Cardiac muscle cell (in vitro differentiated cells and primary cell): Measurements from ENCODE around the gene HLA-DMA. TPM values are rescaled to one million over a fixed set of nuclear protein-coding genes. Genes with fewer than 3 reads are reported as not detected.

ENCODE experiments used
- DNase-seq, 2 donors: peaks; one replicate each; pipeline versions ENCODE4 v3.0.0 to v3.0.0-alpha.2; 2010 to 2017; ENCODE audit warnings: low read depth in 1 of 2, low spot score in 1 of 2
- H3K27ac ChIP-seq: fragments of 200-600 bp; sonication (generic); 2 replicates; pipeline ENCODE4 v1.5.1; 2016
- H3K27me3 ChIP-seq: fragments of 200-600 bp; sonication (generic); 2 replicates; pipeline ENCODE4 v1.6.0; 2016; ENCODE audit warnings: control low read depth
- H3K36me3 ChIP-seq: fragments of 200-600 bp; sonication (generic); 2 replicates; pipeline ENCODE4 v1.5.1; 2016; ENCODE audit warnings: control low read depth
- H3K4me1 ChIP-seq: fragments of 200-600 bp; sonication (generic); 2 replicates; pipeline ENCODE4 v1.8.1; 2017; ENCODE audit warnings: low read depth, mild to moderate bottlenecking, mixed run types
- H3K4me3 ChIP-seq: fragments of 200-600 bp; sonication (generic); 2 replicates; pipeline ENCODE4 v1.5.1; 2016; ENCODE audit warnings: mild to moderate bottlenecking
- H3K9me3 ChIP-seq: fragments of 200-600 bp; sonication (generic); 2 replicates; pipeline ENCODE4 v1.5.1; 2017; ENCODE audit warnings: low read depth, mild to moderate bottlenecking, control low read depth
- polyA plus RNA-seq: library from polyadenylated mRNA; unstranded; fragments of >200 nt; fragmentation: Nextera tagmentation; extraction: Ambion mirVana; gene quantifications from 2 replicates; pipeline ENCODE4 v1.2.1, GENCODE V29; 2016
- total RNA-seq: library from RNA; depleted of rRNA; stranded (reverse); fragments of >200 nt; gene quantifications from 2 replicates; pipeline ENCODE4 v1.2.3, GENCODE V29; 2016
- TF ChIP-seq, protein P1 (sequence below): IDR thresholded peaks from 2 replicates; pipeline ENCODE4 v1.5.1; 2012; ENCODE audit warnings: low read depth, mild to moderate bottlenecking, low read length

HLA-DMA gene
- total and polyA plus RNA-seq, 2 experiments from 2014 or later = 2.9 to 3.7 TPM

DNA sequence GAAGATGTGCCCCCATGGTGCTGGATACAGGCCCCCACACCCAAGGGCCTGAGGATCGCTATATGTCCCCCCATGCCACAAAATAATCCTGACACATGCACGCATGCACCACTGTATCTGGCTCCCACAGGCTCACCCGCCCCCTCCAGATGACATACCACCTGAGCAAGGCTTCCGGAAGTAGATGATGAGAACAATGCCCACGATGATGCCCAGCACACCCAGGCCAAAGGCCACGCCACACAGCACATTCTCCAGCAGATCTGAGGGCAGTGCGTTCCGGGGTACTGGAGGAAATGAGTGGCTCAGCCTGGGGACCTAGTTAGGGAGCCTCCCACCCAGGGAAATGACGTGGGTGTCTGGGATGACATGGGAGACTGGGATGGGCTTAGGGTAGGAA, 3.8 kb downstream of the HLA-DMA start:
- no peak for DNase-seq
- Histone ChIP-seq H3K36me3 (no peaks in the 10 kb centered on the region), H3K27ac (no peak overlapping the region), H3K4me3 (no peak overlapping the region), H3K4me1 (no peaks in the 10 kb centered on the region), H3K9me3 (no peaks in the 10 kb centered on the region), H3K27me3 (no peaks in the 10 kb centered on the region)
- TF ChIP-seq, protein P1, sequence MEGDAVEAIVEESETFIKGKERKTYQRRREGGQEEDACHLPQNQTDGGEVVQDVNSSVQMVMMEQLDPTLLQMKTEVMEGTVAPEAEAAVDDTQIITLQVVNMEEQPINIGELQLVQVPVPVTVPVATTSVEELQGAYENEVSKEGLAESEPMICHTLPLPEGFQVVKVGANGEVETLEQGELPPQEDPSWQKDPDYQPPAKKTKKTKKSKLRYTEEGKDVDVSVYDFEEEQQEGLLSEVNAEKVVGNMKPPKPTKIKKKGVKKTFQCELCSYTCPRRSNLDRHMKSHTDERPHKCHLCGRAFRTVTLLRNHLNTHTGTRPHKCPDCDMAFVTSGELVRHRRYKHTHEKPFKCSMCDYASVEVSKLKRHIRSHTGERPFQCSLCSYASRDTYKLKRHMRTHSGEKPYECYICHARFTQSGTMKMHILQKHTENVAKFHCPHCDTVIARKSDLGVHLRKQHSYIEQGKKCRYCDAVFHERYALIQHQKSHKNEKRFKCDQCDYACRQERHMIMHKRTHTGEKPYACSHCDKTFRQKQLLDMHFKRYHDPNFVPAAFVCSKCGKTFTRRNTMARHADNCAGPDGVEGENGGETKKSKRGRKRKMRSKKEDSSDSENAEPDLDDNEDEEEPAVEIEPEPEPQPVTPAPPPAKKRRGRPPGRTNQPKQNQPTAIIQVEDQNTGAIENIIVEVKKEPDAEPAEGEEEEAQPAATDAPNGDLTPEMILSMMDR = no peak

DNA sequence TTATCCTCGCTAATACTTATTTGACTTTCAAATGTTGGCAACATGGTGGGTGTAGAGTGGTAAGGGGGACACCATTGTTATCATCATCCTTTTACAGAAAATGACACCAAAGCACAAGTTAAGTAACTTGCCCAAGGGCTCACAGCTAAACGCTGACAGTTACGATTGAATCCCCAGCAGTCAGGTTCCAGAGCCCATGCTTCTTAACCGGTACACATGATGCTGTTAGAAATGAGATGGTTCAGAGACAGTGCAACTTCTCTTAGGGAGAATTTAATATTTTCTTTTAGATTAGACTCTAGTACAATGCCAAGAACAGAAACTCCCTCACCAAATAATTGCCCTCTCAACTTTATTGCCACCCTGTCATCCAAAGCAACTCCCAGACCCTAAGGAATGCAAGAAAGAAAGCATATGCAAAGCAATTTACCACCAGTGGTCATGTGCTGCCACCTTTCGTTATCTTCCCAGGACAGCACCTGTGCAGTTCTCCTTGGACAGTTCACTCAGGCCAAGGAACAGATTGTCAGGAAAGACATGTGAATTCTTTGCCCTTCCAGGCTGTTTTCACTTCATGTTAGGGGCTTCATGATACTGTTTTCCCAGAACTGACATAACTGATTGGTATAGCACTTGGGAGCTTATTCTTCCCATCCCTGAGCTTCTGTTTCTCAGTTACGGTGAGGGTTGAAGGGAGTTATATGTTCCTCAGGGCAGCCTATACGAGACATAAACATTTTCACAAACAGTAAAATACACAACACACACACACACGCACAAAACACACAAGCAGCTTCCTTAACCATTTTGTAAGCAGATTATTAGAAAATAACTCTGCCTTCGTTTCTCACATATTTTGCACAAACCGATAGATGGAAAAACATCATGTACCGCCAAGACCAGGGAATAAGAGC, 5.1 kb downstream of the HLA-DMA start:
- no peak overlapping the region for H3K4me3 ChIP-seq
- H3K4me1 ChIP-seq = no peaks in the 10 kb centered on the region
- H3K27ac ChIP-seq = no peak overlapping the region
- no peaks in the 10 kb centered on the region for H3K9me3 ChIP-seq
- TF ChIP-seq, protein P1 = peak; percentile 29
- no peaks in the 10 kb centered on the region for H3K36me3 ChIP-seq
- no peaks in the 10 kb centered on the region for H3K27me3 ChIP-seq
- peak; percentile 42 to 43 for DNase-seq

DNA sequence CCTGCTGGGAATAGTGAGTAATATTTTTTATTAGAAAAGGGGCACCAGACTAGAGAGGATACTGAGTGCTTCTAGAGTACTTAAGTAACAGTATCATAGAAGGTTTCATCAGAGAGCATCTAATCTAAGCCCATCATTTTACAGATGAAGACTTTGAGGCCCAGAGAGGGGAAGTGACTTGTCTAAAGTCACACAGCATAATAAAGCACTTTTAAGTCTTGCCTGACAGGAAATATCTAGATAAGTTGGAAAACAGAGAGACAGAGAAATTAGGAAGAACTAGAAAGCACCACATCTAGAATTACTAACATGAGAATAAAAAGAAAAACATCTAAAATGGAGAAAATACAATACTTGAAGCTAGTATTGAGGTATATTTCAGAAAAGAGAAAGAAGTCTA, 6.0 kb downstream of the HLA-DMA start:
- DNase-seq = no peak
- no peak overlapping the region for H3K27ac ChIP-seq
- no peaks in the 10 kb centered on the region for H3K27me3 ChIP-seq
- H3K4me1 ChIP-seq = no peaks in the 10 kb centered on the region
- H3K9me3 ChIP-seq = no peaks in the 10 kb centered on the region
- no peak overlapping the region for H3K4me3 ChIP-seq
- TF ChIP-seq, protein P1 = no peak
- no peaks in the 10 kb centered on the region for H3K36me3 ChIP-seq

DNA sequence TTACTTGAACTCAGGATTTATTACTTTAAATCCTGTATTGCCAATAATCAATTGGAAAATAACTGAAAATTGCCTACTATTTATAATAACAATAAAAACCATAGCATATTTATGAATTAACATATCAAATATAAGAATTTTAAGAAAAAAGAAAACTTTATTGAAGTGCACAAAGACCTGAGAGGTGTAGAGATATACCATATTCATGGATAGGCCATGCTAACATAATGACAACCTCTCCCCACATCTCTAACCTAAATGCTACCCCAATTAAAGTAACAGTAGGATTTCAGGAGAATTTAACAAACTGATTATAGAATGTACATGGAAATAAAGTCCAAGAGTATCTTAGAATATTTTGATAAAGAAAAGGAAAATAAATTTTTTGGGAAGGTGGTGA, 6.9 kb downstream of the HLA-DMA start:
- no peak for DNase-seq
- no peaks in the 10 kb centered on the region for H3K9me3 ChIP-seq
- H3K27ac ChIP-seq = no peak overlapping the region
- H3K4me1 ChIP-seq = no peaks in the 10 kb centered on the region
- no peaks in the 10 kb centered on the region for H3K36me3 ChIP-seq
- H3K4me3 ChIP-seq = no peak overlapping the region
- TF ChIP-seq, protein P1 = no peak
- no peaks in the 10 kb centered on the region for H3K27me3 ChIP-seq

DNA sequence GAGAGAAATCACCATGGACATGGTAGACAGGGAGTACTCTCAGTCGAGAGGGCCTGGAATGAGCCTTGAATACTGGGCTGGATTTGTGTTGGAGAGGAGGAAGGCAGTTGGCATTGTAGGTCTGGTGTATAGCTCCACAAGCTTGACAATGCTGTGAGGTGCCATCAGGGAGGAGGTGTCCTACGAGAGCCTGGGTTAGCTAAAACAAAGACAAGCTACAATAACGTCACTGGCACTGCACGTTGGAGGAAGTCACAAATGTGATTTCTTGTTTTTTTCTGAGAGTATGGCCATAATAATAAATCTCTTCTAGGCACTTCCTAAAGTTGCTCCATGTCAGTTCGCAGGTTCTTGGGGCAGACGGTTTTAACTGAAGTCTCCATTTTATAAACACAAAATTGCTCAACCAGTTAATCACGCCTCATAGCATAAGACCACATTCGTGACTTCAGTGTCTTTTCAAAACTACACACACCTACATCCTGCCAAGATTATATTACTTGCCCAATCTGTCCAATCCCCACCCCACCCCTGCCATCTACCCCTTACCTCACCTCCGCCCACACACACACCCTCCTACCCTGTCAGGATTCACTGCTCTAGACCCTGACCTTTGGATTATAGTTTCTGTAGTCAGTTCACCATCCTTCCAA, 7.7 kb downstream of the HLA-DMA start:
- no peak for DNase-seq
- TF ChIP-seq, protein P1 = no peak
- Histone ChIP-seq H3K9me3 (no peaks in the 10 kb centered on the region), H3K4me1 (no peaks in the 10 kb centered on the region), H3K27me3 (no peaks in the 10 kb centered on the region), H3K4me3 (no peak overlapping the region), H3K36me3 (no peaks in the 10 kb centered on the region), H3K27ac (no peak overlapping the region)
